ENCODE measurements around the gene SRSF8. TPM values are rescaled to one million over a fixed set of nuclear protein-coding genes. Genes with fewer than 3 reads are reported as not detected.

SRSF8 gene, protein sequence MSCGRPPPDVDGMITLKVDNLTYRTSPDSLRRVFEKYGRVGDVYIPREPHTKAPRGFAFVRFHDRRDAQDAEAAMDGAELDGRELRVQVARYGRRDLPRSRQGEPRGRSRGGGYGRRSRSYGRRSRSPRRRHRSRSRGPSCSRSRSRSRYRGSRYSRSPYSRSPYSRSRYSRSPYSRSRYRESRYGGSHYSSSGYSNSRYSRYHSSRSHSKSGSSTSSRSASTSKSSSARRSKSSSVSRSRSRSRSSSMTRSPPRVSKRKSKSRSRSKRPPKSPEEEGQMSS
- total RNA-seq (2014; rRNA removed; shearing (Covaris generic)), result 13.3 and 17.3 TPM in 2 replicates

DNA sequence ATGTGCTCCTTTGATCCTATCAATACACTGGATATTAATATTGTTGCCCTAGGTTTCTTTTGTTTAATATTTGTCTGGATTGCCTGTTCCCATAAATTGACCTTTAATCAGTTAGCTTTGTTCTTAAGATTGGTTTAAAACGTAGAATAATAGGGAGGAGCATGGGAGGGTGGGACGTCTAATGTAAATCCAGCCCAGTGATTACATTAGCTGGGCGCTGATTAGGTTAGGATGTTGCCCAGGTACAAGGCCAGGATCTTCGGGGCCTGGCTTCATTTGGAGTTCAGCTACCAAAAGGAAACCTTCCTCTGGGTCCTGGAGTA is at the start of gene SRSF8:
SRSF8 (plus strand) TSS at position 204 of the 323 bp plus-strand sequence. CDS start 308 bp downstream, outside the sequence.

DNA sequence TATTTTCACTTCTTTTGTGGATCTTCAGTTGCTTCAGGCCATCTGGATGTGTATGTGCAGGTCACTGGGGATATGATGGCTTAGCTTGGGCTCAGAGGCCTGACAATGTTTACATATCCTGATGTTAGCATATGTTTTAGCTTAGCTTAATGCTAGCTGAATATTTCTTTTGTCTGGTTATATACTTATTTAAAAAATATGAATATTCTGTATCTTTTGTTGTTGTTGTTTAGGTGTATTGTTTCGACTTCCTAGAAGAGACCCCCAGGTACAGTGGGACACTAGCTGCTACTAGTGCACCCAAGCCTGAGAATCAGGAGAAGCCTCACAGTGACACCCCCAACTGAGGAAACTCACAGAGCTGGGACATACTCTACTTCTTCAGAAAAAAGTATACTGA is 41.8 kb upstream of the SRSF8 start, which contains the start of gene KDM4E:
KDM4E (plus strand) TSS at position 301 of the 400 bp plus-strand sequence. CDS start 300 bp downstream, outside the sequence.

DNA sequence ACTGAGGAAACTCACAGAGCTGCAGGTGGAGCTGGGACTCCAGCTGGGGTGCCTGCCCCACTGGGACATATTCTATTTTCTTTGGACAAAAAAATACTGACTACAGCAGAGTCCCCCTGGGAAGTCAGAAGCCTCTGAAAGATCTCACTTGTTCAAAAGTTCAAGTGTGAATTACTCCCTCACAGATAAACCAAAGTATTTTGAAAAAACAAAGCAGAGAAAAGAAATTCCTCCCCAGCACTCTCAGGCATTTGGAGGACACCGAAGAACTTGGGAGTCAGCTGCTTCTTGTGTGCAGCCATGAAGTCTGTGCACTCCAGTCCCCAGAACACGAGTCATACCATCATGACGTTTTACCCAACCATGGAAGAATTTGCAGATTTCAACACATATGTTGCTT is 17.6 kb upstream of the SRSF8 start, which contains the start of gene KDM4F:
KDM4F (plus strand) TSS at position 301 of the 400 bp plus-strand sequence.

DNA sequence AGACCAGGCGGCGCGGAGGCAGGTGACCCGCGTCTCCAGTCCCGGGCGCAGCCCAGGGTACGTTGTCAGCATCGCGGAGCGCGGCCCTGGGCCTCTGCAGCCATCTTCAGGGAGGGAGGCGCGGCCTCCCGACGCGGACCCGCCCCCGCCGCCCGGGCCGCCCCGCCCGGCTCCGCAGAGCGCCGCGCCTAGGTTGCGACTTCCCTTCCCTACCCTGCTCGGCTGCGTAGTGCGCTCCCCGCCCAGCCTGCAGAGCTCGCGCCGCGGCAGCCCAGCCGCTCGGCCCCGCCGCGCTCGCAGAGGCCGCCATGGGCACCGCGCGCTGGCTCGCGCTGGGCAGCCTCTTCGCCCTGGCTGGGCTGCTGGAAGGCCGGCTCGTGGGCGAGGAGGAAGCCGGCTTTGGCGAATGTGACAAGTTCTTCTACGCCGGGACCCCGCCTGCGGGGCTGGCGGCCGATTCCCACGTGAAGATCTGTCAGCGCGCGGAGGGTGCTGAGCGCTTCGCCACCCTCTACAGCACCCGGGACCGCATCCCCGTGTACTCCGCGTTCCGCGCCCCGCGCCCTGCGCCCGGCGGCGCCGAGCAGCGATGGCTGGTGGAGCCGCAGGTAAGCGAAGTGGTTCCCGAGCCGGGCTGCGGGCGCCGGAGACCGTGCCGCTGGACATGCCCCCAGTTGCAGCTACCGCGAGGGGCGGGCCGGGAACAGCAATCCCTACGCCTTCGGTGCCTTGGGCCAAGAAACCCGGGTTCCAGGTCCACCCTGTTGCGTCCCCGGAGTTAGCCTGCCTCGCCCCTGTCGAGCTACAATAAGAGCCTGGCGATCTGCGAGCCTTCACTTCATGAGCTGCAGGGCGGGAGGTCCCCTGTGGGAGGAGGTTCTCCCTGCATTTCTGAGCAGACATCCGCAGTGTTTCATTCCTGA is 23.2 kb downstream of the SRSF8 start, which contains the start of gene ENDOD1:
ENDOD1 (plus strand) TSS at position 227 of the 923 bp plus-strand sequence; CDS start at position 309, 82 bp downstream.

Other genes with a start within 250 kb of the SRSF8 start
- gene CWC15, start 93.4 kb upstream of the SRSF8 start, total RNA-seq (2014; rRNA removed; shearing (Covaris generic)), result 39.5 and 70.5 TPM in 2 replicates
- gene KDM4D, start 93.2 kb upstream of the SRSF8 start, total RNA-seq (2014; rRNA removed; shearing (Covaris generic)), result 1.4 and 1.6 TPM in 2 replicates
- gene KDM4E, start 41.7 kb upstream of the SRSF8 start, total RNA-seq (2014; rRNA removed; shearing (Covaris generic)), result not detected in 2 replicates
- gene KDM4F, start 17.5 kb upstream of the SRSF8 start, total RNA-seq (2014; rRNA removed; shearing (Covaris generic)), result not detected in 2 replicates
- 17.8 and 20.0 TPM in 2 replicates for gene ENDOD1, start 22.9 kb downstream of the SRSF8 start, total RNA-seq (2014; rRNA removed; shearing (Covaris generic))
- 0.26 and 0.58 TPM in 2 replicates for gene SESN3, start 164.3 kb downstream of the SRSF8 start, total RNA-seq (2014; rRNA removed; shearing (Covaris generic))

Data from A375 (cell line).